Myocyte (in vitro differentiated cells): Measurements from ENCODE around the gene ZNF575. TPM values are rescaled to one million over a fixed set of nuclear protein-coding genes. Genes with fewer than 3 reads are reported as not detected.
"Not testable (repeated sequence)": the region's sequence is repeated elsewhere in the genome, so short reads cannot be mapped to it uniquely, and the experiment has no call there.

Experiments used
- DNase-seq: peaks from one replicate; pipeline ENCODE4 v3.0.0-alpha.2; 2012; ENCODE audit warnings: low read depth
- total RNA-seq: library from RNA; depleted of rRNA; stranded (reverse); fragments of >200 nt; gene quantifications from 2 replicates; pipeline ENCODE4 v1.2.3, GENCODE V29; 2014

The ZNF575 gene
- total RNA-seq, 1 donor from 2014 or later, result not detected

- DNase-seq, result no peak
Observed at GRCh38 chr19:43541920-43542650, 9.1 kb downstream of the ZNF575 start.

- DNase-seq, result no peak
Observed at GRCh38 chr19:43544077-43544476, 11.1 kb downstream of the ZNF575 start.

DNA sequence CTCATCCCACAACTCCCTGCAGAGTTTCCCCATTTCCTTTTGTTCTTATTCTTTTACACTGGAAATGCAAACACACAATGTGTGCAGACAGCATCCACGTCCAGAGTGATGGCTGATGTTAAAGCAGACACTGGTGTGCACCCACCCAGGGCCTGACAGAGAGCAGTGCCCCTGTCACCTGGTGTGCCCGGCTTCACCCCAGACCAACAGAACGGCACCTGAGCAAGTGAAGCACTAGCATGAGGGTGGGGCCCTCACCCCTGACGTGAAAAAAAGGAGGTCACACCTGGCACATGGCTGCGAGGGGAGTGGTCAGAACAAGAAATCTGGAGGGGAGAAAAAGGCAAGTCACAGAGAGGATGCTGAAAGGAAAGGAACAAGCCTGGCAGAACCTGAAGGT is 12.3 kb downstream of the ZNF575 start:
- DNase-seq, result no peak

- no peak for DNase-seq
Observed at GRCh38 chr19:43545981-43546380, 13.0 kb downstream of the ZNF575 start.

DNA sequence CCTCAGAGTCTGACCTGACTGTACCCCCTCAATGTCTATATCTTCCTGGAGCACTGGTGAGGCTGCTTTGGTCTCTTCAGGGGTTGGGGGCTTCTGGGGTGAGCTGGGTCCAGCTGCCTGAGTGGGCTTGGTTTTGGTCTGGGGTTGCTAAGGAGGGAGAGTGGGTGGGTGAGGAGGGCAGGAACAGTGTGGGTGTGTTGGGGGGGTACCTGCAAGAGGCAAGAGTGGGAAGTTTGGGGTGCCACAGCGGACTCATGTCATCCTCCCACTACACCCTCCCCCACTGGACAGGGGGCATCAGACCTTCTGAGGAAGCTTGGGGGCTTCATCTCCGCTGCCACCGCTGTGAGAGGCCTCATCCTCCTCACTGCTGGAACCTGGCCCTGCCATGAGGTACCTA is 13.6 kb downstream of the ZNF575 start:
- no peak for DNase-seq

- DNase-seq, result not testable (repeated sequence)
Observed at GRCh38 chr19:43547926-43548325, 14.9 kb downstream of the ZNF575 start.

- DNase-seq, result no peak
Observed at GRCh38 chr19:43548706-43549105, 15.7 kb downstream of the ZNF575 start.

DNA sequence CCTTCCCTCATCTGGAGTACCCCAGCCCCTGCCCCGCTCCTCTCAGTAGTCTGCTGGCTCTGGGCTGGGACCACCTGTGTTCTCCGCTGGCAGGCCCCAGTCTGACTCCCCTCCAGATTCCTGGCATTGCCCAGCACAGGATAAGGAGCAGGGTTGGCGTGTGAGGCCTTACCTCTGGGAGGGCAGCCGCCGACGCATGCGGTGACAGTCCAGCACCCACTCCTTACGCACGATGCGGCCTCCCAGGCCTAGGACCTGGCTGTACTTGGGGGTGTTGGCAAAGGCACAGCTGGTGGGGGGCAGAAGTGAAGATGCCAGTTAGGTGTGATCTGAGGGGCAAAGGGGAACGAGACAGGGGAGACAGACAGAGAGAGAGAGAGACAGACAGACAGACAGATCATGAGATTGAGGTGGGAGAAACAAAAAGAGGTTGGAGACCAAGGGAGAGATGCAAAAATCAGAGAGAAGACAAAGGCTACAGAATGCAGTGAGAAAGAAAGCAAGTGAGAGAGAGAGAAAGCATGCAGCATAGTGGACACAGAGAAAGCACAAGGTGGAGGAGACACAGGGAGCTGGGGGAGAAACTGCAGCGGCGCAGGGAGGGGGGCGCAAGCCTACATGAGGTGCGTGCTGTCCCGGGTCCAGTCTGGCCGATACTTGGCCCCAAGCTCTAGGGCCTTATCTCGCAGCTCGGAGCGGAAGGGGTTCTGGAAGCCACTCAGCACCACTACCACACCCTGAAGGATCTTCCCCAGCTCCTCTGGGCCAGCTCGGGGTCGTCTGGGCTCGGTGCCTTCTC is 18.6 kb downstream of the ZNF575 start:
- DNase-seq, result no peak

DNA sequence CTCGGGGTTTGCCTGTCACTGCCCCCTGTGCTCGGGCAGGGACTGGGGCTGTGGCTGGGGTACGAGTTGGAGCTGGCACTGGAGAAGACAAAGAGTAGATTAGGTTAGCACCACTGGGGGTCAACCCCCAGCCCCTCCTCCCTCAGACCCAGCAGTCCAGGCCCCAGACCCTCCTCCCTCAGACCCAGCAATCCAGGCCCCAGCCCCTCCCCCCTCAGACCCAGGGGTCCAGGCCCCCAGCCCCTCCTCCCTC is 19.1 kb downstream of the ZNF575 start:
- DNase-seq, result no peak

DNA sequence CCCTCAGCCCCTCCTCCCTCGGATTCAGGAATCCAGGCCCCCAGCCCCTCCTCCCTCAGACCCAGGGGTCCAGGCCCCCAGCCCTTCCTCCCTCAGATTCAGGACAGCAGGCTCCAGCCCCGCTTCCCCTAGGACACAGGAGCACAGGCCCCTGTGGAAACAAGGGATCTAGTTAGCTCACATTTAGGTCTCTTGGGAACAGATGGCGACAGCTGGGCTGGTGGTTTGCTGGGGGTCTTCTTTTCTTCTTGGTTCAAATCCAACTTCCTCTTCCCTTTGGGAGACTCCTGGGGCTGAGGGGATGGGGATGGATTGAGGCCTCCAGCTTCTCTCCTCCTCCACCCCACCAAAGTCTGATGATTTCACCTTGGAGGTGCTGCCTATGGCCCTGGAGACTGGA is 19.6 kb downstream of the ZNF575 start:
- no peak for DNase-seq

GRCh38 chr19:43553656-43554055 is 20.7 kb downstream of the ZNF575 start:
- no peak for DNase-seq

- no peak for DNase-seq
Observed at GRCh38 chr19:43554317-43554895, 21.4 kb downstream of the ZNF575 start.

DNA sequence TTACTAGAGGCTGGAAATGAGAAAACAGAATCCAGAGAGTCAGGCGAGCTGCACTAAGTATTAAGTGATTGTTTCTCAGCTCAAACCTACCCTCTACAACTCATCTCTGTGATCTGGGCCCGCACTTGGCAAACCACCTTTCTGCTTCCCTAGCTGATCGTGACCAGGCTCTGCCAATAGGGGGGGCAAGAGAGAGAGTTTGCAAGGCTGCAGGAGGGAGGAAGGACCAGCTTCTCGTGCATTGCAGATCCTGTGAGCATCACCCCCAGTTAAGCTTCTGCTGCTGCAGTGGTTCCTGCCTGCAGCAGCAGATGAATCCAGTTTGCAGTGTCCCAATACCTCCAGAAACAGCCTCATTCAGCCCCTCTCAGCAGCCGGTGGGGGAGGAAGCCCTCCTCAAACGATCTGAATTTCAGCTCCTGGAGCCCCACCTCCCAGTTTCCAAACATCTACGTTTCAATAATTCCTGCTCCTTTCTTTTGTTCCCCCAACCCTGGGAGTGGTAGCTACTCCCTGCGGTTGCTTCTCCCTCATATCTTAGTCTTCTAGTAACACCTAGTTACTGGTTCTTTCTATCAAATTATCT is 22.3 kb downstream of the ZNF575 start:
- peak; percentile 76 for DNase-seq

DNA sequence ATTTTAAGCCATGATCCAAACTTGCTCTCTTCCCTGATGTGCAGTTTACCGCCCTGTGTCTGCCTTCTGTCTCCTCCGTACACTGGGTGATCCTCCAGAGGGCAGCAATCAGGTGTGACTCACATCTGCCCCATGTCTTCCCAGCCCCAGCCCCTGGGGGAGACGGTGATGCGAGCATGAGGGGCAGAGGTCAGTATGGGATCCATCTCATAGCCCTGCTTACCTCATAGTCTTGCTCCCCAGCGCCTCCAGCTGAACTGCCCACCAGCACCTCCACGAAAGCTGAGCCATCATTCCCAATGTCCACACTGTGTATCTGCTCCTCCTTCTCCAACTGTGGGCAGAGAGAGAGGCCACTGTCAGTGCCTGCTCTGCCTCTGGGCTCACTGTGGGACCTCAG is 27.7 kb downstream of the ZNF575 start:
- no peak for DNase-seq

DNA sequence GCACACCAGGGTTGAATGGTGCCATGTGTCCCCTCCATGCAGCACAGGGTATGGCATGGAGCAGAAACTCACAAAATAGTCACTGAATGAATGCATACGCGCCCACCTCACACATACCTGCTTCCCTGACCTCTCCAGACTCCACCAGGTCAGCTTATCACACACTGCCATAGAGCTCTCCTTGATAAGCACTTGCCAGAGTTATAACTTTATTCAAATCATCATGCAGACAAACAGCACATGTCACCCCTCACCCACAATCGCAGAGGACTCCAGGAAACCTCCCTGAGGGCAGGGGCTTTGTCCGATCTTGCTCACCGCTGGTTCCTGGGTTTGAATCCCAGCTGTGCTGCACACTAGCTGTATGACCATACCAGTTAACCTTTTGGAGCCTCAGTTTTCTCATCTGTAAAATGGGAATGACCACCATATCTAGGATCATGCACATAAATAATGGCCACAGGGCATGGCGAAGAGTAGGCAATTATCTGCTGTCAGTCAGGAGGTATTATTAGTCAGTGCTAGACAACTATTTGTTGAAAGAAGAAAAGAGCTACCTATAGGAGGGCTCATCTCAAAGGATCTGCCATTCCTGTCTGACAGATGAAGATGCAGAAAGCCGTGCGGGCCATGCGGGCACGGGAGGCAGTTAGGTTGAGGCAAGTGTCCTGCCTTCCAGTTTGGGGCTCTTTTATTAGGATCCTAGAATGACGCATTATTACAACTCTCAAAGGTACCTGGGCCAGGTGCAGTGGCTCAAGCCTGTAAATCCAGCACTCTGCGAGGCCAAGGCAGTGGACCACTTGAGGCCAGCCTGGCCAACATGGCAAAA is 28.4 kb downstream of the ZNF575 start:
- no peak for DNase-seq

DNA sequence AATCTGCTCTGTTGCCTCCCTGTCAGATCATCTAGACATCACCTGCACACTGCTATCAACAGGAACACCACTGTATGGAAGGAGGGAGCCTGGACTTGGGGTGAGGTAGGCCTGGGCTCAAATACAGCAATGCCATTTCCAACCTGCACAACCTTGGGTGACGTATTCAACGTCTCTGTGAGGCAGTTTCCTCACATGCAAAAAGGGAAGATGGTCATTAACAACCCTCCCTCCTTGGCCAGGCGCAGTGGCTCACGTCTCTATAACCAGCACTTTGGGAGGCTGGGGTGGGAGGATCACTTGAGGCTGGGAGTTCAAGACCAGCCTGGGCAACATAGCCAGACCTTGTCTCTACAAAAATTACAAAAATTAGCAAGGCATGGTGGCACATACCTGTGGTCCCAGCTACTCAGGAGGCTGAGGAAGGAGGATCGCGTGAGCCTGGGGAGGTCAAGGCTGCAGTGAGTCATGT is 29.3 kb downstream of the ZNF575 start:
- DNase-seq, result no peak

GRCh38 chr19:43562698-43563241 is 29.8 kb downstream of the ZNF575 start:
- peak; percentile 98 for DNase-seq

GRCh38 chr19:43563816-43564457 is 30.9 kb downstream of the ZNF575 start:
- no peak for DNase-seq

DNA sequence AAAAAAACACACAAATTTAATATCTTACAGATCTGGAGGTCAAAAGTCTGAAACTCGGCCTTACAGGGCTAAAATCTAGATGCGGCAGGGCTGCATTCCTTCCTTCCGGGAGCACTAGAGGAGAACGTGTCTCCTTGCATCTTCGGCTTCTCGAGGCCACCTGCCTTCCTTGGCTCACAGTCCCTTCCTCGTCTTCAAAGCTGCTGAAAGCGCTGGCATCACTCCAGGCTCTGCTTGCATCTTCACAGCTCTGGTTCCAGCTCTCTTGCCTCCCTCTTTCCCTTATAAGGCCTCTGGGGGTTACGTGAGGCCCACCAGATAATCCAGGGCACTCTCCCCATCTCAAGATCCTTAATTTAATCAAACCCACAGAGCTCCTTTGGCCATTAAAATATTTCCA is 31.8 kb downstream of the ZNF575 start:
- DNase-seq, result no peak

DNA sequence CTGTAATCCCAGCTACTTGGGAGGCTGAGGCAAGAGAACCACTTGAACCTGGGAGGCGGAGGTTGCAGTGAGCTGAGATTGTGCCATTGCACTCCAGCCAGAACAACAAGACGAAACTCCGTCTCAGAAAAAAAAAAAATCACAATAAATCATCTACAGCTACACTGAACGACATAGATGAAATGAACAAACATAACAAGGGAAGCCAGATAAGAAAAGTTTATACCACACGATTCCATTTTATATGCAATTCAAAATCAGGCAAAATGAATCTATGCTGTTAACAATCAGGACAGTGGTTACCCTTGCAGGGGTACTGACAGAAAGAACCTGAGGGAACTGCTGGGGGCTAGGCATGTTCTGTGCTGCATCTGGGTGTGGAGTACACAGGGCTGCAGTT is 36.7 kb downstream of the ZNF575 start:
- DNase-seq, result no peak
